Measurements from ENCODE around the gene CDH22.

DNA sequence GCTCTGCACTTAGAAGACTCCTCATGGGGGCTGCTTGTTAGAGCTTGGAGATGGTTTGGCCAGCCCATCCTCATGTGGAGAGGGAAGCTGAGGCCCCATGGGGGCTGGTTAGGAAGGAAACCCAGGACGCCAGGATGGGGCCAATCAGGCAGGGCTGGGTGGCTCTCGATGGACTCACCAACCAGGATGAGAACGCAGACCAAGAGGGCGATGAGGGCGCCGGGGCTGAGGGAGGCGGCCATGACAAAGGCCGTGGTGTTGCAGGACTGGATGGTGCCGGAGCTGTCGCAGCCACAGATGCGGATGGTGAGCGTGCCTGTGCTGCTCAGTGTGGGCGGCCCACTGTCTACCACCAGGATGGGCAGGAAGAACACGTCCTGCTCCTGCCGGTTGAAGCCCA lies 130.5 kb downstream of the CDH22 start:
- TF ChIP-seq EZH2 (IDR thresholded peaks at IDR 0.05; ENCODE audit: low read depth, unreplicated experiment) (no peak), POLR2AphosphoS5 (IDR thresholded peaks at IDR 0.05; ENCODE audit: low read depth) (no peak), EZH2phosphoT487 (IDR thresholded peaks at IDR 0.05; ENCODE audit: unreplicated experiment) (no peak)
- TF ChIP-seq, protein P1, sequence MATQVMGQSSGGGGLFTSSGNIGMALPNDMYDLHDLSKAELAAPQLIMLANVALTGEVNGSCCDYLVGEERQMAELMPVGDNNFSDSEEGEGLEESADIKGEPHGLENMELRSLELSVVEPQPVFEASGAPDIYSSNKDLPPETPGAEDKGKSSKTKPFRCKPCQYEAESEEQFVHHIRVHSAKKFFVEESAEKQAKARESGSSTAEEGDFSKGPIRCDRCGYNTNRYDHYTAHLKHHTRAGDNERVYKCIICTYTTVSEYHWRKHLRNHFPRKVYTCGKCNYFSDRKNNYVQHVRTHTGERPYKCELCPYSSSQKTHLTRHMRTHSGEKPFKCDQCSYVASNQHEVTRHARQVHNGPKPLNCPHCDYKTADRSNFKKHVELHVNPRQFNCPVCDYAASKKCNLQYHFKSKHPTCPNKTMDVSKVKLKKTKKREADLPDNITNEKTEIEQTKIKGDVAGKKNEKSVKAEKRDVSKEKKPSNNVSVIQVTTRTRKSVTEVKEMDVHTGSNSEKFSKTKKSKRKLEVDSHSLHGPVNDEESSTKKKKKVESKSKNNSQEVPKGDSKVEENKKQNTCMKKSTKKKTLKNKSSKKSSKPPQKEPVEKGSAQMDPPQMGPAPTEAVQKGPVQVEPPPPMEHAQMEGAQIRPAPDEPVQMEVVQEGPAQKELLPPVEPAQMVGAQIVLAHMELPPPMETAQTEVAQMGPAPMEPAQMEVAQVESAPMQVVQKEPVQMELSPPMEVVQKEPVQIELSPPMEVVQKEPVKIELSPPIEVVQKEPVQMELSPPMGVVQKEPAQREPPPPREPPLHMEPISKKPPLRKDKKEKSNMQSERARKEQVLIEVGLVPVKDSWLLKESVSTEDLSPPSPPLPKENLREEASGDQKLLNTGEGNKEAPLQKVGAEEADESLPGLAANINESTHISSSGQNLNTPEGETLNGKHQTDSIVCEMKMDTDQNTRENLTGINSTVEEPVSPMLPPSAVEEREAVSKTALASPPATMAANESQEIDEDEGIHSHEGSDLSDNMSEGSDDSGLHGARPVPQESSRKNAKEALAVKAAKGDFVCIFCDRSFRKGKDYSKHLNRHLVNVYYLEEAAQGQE (IDR thresholded peaks at IDR 0.05; ENCODE audit: unreplicated experiment): no peak
- TF ChIP-seq, protein P2, sequence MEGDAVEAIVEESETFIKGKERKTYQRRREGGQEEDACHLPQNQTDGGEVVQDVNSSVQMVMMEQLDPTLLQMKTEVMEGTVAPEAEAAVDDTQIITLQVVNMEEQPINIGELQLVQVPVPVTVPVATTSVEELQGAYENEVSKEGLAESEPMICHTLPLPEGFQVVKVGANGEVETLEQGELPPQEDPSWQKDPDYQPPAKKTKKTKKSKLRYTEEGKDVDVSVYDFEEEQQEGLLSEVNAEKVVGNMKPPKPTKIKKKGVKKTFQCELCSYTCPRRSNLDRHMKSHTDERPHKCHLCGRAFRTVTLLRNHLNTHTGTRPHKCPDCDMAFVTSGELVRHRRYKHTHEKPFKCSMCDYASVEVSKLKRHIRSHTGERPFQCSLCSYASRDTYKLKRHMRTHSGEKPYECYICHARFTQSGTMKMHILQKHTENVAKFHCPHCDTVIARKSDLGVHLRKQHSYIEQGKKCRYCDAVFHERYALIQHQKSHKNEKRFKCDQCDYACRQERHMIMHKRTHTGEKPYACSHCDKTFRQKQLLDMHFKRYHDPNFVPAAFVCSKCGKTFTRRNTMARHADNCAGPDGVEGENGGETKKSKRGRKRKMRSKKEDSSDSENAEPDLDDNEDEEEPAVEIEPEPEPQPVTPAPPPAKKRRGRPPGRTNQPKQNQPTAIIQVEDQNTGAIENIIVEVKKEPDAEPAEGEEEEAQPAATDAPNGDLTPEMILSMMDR (conservative IDR thresholded peaks at IDR 0.05; ENCODE audit: low read depth in 2 of 2): no peak

Data from GM23338 (cell line).